ENCODE measurements around the gene KRT79. TPM values are rescaled to one million over a fixed set of nuclear protein-coding genes. Genes with fewer than 3 reads are reported as not detected.

The KRT79 gene
- total RNA-seq, 3 donors from 2014 or later = not detected

DNA sequence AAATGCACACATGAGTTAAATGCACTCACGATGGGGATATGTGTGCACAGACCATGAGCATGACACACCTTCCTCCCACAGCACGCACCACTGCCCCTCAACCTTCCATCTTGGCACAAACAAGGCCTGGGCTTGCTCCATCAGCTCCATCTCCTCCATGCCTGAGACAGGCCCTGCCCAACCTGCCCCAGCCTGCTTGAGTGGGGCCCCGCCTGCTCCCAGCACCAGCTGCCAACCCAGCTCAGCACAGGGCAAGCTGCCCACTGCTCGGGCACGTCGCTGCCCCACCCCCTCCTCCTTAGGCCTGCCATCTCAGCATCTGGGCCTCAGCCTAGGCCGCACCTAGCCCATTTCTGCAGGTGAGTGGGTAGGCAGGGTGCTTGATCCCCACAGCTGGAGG lies 42.3 kb upstream of the KRT79 start:
- no peaks in the 10 kb centered on the region for H3K9me3 ChIP-seq
- no peaks in the 10 kb centered on the region for H3K36me3 ChIP-seq (ENCODE audit: low read depth)
- peak; percentile 41 for ATAC-seq
- DNase-seq = peak; percentile 89 to 90 (median 89)
- TF ChIP-seq, protein P1, sequence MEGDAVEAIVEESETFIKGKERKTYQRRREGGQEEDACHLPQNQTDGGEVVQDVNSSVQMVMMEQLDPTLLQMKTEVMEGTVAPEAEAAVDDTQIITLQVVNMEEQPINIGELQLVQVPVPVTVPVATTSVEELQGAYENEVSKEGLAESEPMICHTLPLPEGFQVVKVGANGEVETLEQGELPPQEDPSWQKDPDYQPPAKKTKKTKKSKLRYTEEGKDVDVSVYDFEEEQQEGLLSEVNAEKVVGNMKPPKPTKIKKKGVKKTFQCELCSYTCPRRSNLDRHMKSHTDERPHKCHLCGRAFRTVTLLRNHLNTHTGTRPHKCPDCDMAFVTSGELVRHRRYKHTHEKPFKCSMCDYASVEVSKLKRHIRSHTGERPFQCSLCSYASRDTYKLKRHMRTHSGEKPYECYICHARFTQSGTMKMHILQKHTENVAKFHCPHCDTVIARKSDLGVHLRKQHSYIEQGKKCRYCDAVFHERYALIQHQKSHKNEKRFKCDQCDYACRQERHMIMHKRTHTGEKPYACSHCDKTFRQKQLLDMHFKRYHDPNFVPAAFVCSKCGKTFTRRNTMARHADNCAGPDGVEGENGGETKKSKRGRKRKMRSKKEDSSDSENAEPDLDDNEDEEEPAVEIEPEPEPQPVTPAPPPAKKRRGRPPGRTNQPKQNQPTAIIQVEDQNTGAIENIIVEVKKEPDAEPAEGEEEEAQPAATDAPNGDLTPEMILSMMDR (IDR thresholded peaks at IDR 0.05) = no peak
- H3K4me1 ChIP-seq (ENCODE audit: low read depth) = peaks cover 43% of the 10 kb centered on the region
- H3K4me3 ChIP-seq = no peak overlapping the region
- intact Hi-C loops (cut with DNase I, micrococcal nuclease) = loop anchor here (5.0 to 10.0 kb wide), 3 partner anchors 294 to 722 kb away; partner anchors contain the start of gene KRT85 (in 1 of the 2)

- DNase-seq = no peak
- Histone ChIP-seq H3K4me3 (no peak overlapping the region), H3K36me3 (ENCODE audit: low read depth) (no peaks in the 10 kb centered on the region), H3K4me1 (ENCODE audit: low read depth) (peaks cover 56% of the 10 kb centered on the region), H3K9me3 (no peaks in the 10 kb centered on the region)
- ATAC-seq = no peak
- TF ChIP-seq, protein P1 (IDR thresholded peaks at IDR 0.05) = no peak
- intact Hi-C loops (cut with DNase I, micrococcal nuclease) = loop anchor here (5.0 to 10.0 kb wide), 4 partner anchors 293 to 733 kb away; partner anchors contain the start of gene KRT85 (in 1 of the 2)
Measured at GRCh38 chr12:52874573-52875435, 40.7 kb upstream of the KRT79 start.

DNA sequence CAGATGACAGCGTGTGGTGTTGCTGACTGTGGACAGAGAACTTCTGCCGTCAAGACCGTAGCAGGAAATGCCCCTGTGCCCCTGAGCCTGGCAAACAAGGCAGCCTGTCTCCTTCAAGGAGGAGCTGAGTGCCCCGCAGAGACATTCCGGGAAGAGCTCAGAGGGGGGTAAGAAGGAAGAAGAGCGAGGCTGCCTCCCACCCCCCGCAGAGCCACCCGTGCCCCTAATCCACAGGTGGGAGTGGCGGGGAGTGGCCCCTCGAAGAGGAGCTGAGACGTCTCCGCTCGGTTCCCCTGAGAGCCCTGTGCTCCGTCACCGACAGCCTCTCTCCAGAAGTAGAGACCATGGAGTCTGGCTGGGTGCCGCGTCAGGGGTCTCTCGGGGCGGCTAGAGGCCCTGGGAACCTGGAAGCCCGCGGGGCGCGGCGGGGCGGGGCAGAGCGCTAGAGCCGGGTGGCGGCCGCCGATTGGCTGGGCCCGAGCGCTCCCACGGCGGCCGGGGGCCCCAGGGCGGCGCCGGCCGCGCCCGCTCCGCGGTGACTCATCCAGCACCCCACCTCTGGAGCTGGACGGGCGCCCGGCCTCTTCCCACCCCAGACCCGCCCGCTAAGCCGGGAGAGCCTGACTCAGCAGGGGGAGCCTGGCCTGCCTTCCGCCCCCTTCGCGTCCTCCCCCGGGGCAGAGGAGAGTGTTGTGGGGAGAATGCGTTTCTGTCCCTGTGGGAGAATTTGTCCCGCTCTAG lies 39.9 kb upstream of the KRT79 start:
- intact Hi-C loops (cut with DNase I, micrococcal nuclease) = loop anchor here (5.0 to 10.0 kb wide), 3 partner anchors 509 to 732 kb away; partner anchors contain the start of gene KRT85 (in 1 of the 2)
- DNase-seq = peak; percentile 92 to 94 (median 94)
- Histone ChIP-seq H3K4me1 (ENCODE audit: low read depth) (peaks cover 49% of the 10 kb centered on the region), H3K4me3 (no peak overlapping the region), H3K9me3 (no peaks in the 10 kb centered on the region), H3K36me3 (ENCODE audit: low read depth) (no peaks in the 10 kb centered on the region)
- TF ChIP-seq, protein P1 (IDR thresholded peaks at IDR 0.05) = no peak
- ATAC-seq = peak; percentile 75

DNA sequence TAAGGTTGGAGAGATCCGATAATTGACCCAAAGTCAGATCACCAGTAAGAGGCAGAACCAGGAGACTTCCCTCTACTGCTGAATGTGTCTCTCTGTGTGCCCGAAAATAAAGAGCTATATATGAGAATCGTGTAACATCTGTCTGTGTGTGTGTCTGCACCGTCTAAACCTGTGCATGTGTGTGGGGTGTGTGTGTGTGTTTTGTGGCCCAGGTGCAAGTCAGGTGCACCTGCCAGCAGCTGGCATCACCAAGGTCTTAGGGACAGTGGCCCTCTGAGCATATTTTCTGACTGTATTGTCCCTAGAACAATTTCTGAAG lies 39.4 kb upstream of the KRT79 start:
- Histone ChIP-seq H3K9me3 (no peaks in the 10 kb centered on the region), H3K4me3 (no peak overlapping the region), H3K36me3 (ENCODE audit: low read depth) (no peaks in the 10 kb centered on the region), H3K4me1 (ENCODE audit: low read depth) (peaks cover 47% of the 10 kb centered on the region)
- intact Hi-C loops (cut with DNase I, micrococcal nuclease) = loop anchor here (5.0 to 10.0 kb wide), 3 partner anchors 509 to 731 kb away; partner anchors contain the start of gene KRT85 (in 1 of the 2)
- TF ChIP-seq, protein P1 (IDR thresholded peaks at IDR 0.05) = no peak
- DNase-seq (no peak), ATAC-seq (peak; percentile 30)

DNA sequence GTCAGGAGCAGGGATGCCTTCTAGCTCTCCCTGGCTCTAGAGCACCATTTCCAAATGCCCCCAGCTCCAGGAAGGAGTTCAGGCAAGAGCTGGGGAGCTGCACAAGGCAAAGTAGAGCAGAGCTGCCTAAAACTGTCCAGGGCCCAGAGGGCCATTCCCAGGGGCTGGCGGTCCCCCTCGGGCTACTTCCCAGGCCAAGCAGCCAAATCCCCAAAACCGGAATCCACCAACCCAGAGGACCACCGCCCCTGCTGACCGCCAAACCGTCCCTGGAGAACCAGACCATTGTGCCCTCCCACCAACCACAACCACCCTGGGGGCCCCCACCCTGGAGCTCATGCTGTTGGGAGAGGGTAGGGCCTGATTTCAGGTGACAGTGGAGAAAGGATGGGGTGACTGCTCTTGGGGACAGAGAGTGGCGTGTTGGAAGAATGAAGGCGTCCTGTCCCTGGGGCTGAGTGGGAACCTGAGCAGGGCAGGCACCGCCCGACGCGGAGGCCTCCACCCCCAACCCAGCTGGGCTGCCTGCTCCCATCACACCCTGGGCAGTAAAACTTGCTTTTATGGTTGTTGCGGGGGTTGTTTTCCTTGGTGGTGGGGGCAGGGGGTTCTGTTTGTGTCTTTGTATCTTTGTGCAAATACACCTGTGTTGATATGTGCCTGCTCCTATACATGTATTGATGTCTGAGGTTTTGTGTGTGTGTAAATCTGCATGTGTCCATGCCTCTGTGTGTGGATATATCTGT lies 38.7 kb upstream of the KRT79 start:
- intact Hi-C loops (cut with DNase I, micrococcal nuclease) = loop anchor here (5.0 to 10.0 kb wide), 3 partner anchors 508 to 731 kb away; partner anchors contain the start of gene KRT85 (in 1 of the 2)
- ATAC-seq = peak; percentile 57
- TF ChIP-seq, protein P1 (IDR thresholded peaks at IDR 0.05) = no peak
- H3K4me1 ChIP-seq (ENCODE audit: low read depth) = peaks cover 47% of the 10 kb centered on the region
- peak; percentile 79 to 81 (median 81) for DNase-seq
- H3K36me3 ChIP-seq (ENCODE audit: low read depth) = no peaks in the 10 kb centered on the region
- no peak overlapping the region for H3K4me3 ChIP-seq
- no peaks in the 10 kb centered on the region for H3K9me3 ChIP-seq

All from mucosa of descending colon (tissue), 3 donors.